GM12874 (cell line): ENCODE measurements around the gene KLF13.

Source experiments
- TF ChIP-seq, protein P1 (sequence below): IDR thresholded peaks from 2 replicates; pipeline ENCODE4 v1.5.1; 2011; ENCODE audit warnings: low read depth, mild to moderate bottlenecking, control low read depth, low read length, moderate library complexity; ENCODE audit not compliant: insufficient read depth

The KLF13 gene

GRCh38 chr15:31326156-31326874 lies at the start of gene KLF13:
TSS of gene KLF13 (plus strand) at chr15:31326835. CDS start at chr15:31327213, 378 bp downstream.
- TF ChIP-seq, protein P1, sequence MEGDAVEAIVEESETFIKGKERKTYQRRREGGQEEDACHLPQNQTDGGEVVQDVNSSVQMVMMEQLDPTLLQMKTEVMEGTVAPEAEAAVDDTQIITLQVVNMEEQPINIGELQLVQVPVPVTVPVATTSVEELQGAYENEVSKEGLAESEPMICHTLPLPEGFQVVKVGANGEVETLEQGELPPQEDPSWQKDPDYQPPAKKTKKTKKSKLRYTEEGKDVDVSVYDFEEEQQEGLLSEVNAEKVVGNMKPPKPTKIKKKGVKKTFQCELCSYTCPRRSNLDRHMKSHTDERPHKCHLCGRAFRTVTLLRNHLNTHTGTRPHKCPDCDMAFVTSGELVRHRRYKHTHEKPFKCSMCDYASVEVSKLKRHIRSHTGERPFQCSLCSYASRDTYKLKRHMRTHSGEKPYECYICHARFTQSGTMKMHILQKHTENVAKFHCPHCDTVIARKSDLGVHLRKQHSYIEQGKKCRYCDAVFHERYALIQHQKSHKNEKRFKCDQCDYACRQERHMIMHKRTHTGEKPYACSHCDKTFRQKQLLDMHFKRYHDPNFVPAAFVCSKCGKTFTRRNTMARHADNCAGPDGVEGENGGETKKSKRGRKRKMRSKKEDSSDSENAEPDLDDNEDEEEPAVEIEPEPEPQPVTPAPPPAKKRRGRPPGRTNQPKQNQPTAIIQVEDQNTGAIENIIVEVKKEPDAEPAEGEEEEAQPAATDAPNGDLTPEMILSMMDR = no peak

DNA sequence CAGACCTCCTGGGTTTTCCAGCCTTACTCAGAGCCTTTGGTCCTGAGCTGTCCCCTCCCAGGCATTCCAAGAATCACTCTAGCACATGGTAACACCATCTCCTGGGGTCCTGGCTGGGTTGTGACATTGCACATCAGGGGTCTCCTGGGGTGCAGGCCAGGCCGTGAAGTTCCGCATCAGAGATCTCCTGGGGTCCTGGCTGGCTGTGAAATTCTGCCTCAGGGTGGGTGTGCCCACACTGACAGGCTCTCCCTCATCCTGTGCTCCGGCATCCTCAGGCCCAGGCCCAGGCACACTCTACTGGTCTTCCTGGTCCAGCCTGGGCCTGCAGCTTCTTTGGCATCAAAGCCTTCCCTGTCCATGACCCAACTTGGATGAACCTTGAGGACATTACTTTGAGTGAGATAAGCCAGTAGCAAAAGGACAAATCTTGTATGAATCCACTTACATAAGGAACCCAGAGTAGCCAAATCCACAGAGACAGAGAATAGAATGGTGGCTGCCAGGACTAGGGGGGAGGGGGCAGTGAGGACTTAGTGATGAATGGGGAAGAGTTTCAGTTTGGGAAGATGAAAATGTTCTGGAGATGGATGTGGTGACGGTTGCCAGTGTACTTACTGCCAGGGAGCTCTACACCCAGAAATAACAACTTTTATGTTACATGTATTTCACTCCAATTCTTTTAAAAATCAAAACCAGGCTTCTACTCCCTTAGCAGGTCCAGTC lies 49.1 kb upstream of the KLF13 start:
- TF ChIP-seq, protein P1 = no peak

- TF ChIP-seq, protein P1 = no peak
Measured at GRCh38 chr15:31278061-31278445, 48.6 kb upstream of the KLF13 start.

DNA sequence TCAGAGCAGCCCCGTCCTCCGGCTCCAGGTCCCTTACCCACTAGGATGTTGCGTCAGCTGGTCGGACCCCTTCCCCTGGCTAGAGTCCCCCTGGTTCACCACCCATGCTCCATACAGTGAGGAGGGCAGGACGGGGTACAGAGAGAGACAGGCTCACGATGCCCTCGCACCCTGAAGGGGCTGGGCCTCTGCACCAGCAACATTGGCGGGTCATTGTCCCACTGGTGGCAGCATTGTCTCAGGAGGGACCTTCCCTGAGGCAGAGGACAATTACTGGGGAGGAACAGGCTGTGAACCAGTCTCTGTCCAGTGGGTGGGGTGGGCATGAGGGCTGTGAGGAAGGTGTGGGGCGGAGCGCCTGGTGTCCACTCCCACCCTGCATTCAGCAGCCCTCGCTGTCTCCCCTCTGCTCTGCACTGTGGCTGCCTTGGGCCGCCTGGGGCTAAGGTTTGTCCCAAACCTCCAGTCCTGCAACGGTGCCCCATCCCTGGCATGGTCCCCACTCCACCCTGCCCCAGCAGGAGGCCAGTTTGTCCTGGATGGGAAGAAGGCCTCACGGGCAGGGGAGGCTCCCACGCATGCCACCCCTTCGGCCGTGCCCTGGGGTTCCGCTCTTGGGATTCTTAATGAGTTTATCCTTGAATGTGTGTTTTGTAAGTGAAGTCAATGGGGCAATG lies 48.0 kb upstream of the KLF13 start:
- TF ChIP-seq, protein P1 = no peak

GRCh38 chr15:31279221-31280045 lies 47.2 kb upstream of the KLF13 start:
- TF ChIP-seq, protein P1 = no peak

GRCh38 chr15:31280046-31280830 lies 46.4 kb upstream of the KLF13 start:
- TF ChIP-seq, protein P1 = no peak
